Measurements from ENCODE around the gene CPB1. TPM values are rescaled to one million over a fixed set of nuclear protein-coding genes. Genes with fewer than 3 reads are reported as not detected.

CPB1 gene
- total RNA-seq, 2 donors from 2014 or later = 2.0 to 9.9 TPM

DNA sequence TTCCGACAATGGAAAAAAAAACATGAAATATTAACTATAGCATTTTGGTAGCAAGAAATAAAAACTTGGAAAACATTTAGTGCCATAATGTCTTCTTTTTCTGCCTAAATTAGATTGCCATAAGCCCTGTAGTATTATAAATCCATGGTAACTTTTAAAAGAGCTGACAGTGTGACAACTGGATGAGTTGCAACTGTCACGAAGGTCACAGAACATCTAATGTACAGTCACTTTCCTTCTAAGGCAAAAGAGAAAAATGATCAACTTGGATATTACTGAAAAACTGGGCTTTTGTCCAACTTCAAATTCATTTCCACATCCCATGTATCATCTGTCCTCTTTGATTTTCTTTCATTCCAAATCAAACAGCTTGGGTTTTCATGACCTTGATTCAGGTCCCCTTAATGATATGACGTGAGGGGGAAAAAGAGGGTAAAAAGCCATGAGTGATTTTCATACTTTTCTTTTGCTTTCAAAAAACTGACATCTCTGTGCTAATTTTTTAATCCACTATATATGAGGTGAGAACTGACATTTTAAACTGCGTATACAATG is 602 bp downstream of the CPB1 start:
- Histone ChIP-seq H3K36me3 (no peaks in the 10 kb centered on the region), H3K27me3 (replicated peaks; ENCODE audit: insufficient read depth) (no peaks in the 10 kb centered on the region), H3K9me3 (no peaks in the 10 kb centered on the region), H3K4me1 (replicated peaks) (no peaks in the 10 kb centered on the region), H3K4me3 (no peak overlapping the region), H3K27ac (no peak overlapping the region)
- no peak for DNase-seq (ENCODE audit: low spot score)
- TF ChIP-seq POLR2AphosphoS5 (IDR thresholded peaks at IDR 0.05) = no peak
- TF ChIP-seq, protein P1, sequence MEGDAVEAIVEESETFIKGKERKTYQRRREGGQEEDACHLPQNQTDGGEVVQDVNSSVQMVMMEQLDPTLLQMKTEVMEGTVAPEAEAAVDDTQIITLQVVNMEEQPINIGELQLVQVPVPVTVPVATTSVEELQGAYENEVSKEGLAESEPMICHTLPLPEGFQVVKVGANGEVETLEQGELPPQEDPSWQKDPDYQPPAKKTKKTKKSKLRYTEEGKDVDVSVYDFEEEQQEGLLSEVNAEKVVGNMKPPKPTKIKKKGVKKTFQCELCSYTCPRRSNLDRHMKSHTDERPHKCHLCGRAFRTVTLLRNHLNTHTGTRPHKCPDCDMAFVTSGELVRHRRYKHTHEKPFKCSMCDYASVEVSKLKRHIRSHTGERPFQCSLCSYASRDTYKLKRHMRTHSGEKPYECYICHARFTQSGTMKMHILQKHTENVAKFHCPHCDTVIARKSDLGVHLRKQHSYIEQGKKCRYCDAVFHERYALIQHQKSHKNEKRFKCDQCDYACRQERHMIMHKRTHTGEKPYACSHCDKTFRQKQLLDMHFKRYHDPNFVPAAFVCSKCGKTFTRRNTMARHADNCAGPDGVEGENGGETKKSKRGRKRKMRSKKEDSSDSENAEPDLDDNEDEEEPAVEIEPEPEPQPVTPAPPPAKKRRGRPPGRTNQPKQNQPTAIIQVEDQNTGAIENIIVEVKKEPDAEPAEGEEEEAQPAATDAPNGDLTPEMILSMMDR (IDR thresholded peaks at IDR 0.05) = no peak
- WGBS = 91% methylated on average over 4 of the region's 4 CpGs
- intact Hi-C loops (cut with DNase I) = no loop called here

DNA sequence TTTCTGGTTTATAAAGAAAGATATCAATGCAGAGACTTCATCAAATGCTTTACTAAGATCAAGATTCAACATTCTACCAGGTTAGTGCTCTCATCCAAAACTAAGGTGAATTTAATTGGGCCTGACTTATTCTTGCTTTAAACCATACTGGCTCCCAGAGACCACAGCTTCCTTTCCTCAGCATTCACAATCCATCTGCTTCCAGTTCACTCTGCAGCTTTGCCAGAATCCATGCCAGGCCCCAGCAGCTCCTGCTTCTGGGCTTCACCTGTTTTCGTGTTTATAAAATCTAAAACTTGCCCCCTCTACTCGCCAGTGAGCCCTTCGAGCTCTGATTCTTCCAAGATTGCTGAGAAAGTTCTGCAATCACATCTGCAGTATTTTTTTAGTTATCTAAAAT is 2.3 kb downstream of the CPB1 start:
- H3K9me3 ChIP-seq = no peaks in the 10 kb centered on the region
- no peak overlapping the region for H3K27ac ChIP-seq
- TF ChIP-seq, protein P1 (IDR thresholded peaks at IDR 0.05) = no peak
- TF ChIP-seq POLR2AphosphoS5 (IDR thresholded peaks at IDR 0.05) (no peak), POLR2A (IDR thresholded peaks at IDR 0.05) (no peak)
- H3K4me1 ChIP-seq (replicated peaks) = no peaks in the 10 kb centered on the region
- intact Hi-C loops (cut with DNase I) = no loop called here
- H3K4me3 ChIP-seq = no peak overlapping the region
- no peak for DNase-seq (ENCODE audit: low spot score)
- 95% methylated on average over 3 of the region's 3 CpGs for WGBS
- no peaks in the 10 kb centered on the region for H3K27me3 ChIP-seq (replicated peaks; ENCODE audit: insufficient read depth)
- H3K36me3 ChIP-seq = no peaks in the 10 kb centered on the region

DNA sequence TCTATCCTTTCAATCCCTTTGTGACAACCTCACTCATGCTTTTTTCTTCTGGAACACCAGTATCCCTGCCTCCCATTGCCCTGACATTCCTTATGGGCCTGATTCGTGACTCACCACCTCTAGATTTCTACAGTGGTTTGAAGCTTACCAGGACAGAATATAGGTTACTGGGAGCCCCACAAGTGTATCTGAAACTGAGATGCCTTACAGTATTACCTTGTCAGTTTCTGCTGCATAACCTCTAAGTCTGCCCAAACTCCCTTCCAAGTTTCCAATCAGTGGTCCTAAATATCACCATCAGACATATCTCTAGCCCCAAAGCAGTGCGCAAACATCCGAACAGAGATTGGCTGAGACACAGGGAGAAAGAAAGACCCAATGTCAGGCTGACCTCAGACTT is 5.6 kb downstream of the CPB1 start:
- no peaks in the 10 kb centered on the region for H3K9me3 ChIP-seq
- no peaks in the 10 kb centered on the region for H3K4me1 ChIP-seq (replicated peaks)
- H3K27me3 ChIP-seq (replicated peaks; ENCODE audit: insufficient read depth) = no peaks in the 10 kb centered on the region
- no peak overlapping the region for H3K27ac ChIP-seq
- H3K4me3 ChIP-seq = no peak overlapping the region
- 91% methylated on average over 3 of the region's 3 CpGs for WGBS
- TF ChIP-seq, protein P1 (IDR thresholded peaks at IDR 0.05) = no peak
- TF ChIP-seq POLR2AphosphoS5 (IDR thresholded peaks at IDR 0.05) (no peak), POLR2A (IDR thresholded peaks at IDR 0.05) (no peak)
- intact Hi-C loops (cut with DNase I) = no loop called here
- H3K36me3 ChIP-seq = no peaks in the 10 kb centered on the region
- DNase-seq (ENCODE audit: low spot score) = no peak

GRCh38 chr3:148839805-148840204 is 12.2 kb downstream of the CPB1 start:
- no peak overlapping the region for H3K27ac ChIP-seq
- no peaks in the 10 kb centered on the region for H3K27me3 ChIP-seq (replicated peaks; ENCODE audit: insufficient read depth)
- H3K9me3 ChIP-seq = no peaks in the 10 kb centered on the region
- no peak for DNase-seq (ENCODE audit: low spot score)
- no peaks in the 10 kb centered on the region for H3K36me3 ChIP-seq
- H3K4me3 ChIP-seq = no peak overlapping the region
- intact Hi-C loops (cut with DNase I) = no loop called here
- TF ChIP-seq, protein P1 (IDR thresholded peaks at IDR 0.05) = no peak
- TF ChIP-seq POLR2AphosphoS5 (IDR thresholded peaks at IDR 0.05) = no peak
- TF ChIP-seq POLR2A (IDR thresholded peaks at IDR 0.05) = no peak
- no peaks in the 10 kb centered on the region for H3K4me1 ChIP-seq (replicated peaks)

- intact Hi-C loops (cut with DNase I) = no loop called here
- H3K36me3 ChIP-seq = no peaks in the 10 kb centered on the region
- H3K27ac ChIP-seq = no peak overlapping the region
- no peaks in the 10 kb centered on the region for H3K9me3 ChIP-seq
- H3K27me3 ChIP-seq (replicated peaks; ENCODE audit: insufficient read depth) = no peaks in the 10 kb centered on the region
- no peak for DNase-seq (ENCODE audit: low spot score)
- 77% methylated on average over 4 of the region's 4 CpGs for WGBS
- TF ChIP-seq, protein P1 (IDR thresholded peaks at IDR 0.05) = no peak
- no peak for TF ChIP-seq POLR2AphosphoS5 (IDR thresholded peaks at IDR 0.05)
- no peak for TF ChIP-seq POLR2A (IDR thresholded peaks at IDR 0.05)
- H3K4me1 ChIP-seq (replicated peaks) = no peaks in the 10 kb centered on the region
- H3K4me3 ChIP-seq = no peak overlapping the region
Measured at GRCh38 chr3:148840451-148840850, 12.8 kb downstream of the CPB1 start.

Data from prostate gland (tissue), 2 donors.